Karpas-422 (cell line): ENCODE results near the gene SH3BGRL. TPM values are rescaled to one million over a fixed set of nuclear protein-coding genes. Genes with fewer than 3 reads are reported as not detected.
"Not testable (repeated sequence)": the region's sequence is repeated elsewhere in the genome, so short reads cannot be mapped to it uniquely, and the experiment has no call there.

Source experiments
- DNase-seq: peaks from one replicate; pipeline ENCODE4 v3.0.0-alpha.2; 2015
- H2AFZ ChIP-seq: fragments of 200-600 bp; sonication (generic); 2 replicates; pipeline ENCODE4 v1.6.1; 2014; ENCODE audit warnings: antibody characterized with exemption, low read length, mixed read lengths
- H3K27ac ChIP-seq: fragments of 200-600 bp; sonication (generic); 2 replicates; pipeline ENCODE4 v1.5.1; 2014; ENCODE audit warnings: mild to moderate bottlenecking, low read length, moderate library complexity
- H3K27me3 ChIP-seq: fragments of 200-600 bp; sonication (generic); 2 replicates; pipeline ENCODE4 v1.6.1; 2014; ENCODE audit warnings: low read length, mixed read lengths
- H3K36me3 ChIP-seq: fragments of 200-600 bp; sonication (generic); 2 replicates; pipeline ENCODE4 v1.6.1; 2014; ENCODE audit warnings: low read length, mixed read lengths; ENCODE audit not compliant: insufficient read depth
- H3K4me1 ChIP-seq: fragments of 200-600 bp; sonication (generic); 2 replicates; pipeline ENCODE4 v1.6.1; 2014; ENCODE audit warnings: mild to moderate bottlenecking, low read length, mixed read lengths
- H3K4me2 ChIP-seq: fragments of 200-600 bp; sonication (generic); 2 replicates; pipeline ENCODE4 v1.6.1; 2014; ENCODE audit warnings: low read length, low read depth, mild to moderate bottlenecking; ENCODE audit not compliant: poor library complexity, severe bottlenecking
- H3K4me3 ChIP-seq: fragments of 200-600 bp; sonication (generic); 2 replicates; pipeline ENCODE4 v1.5.1; 2014; ENCODE audit warnings: mild to moderate bottlenecking, antibody characterized with exemption, low read length, mixed read lengths
- H3K79me2 ChIP-seq: fragments of 200-600 bp; sonication (generic); 2 replicates; pipeline ENCODE4 v1.6.1; 2014; ENCODE audit warnings: mild to moderate bottlenecking, low read length, mixed read lengths
- H3K9ac ChIP-seq: fragments of 200-600 bp; sonication (generic); 2 replicates; pipeline ENCODE4 v1.6.0; 2014; ENCODE audit warnings: low read length
- H3K9me2 ChIP-seq: fragments of 200-600 bp; sonication (generic), shearing (Covaris generic); replicated peaks from 2 replicates; pipeline ENCODE4 v1.6.0; 2014; ENCODE audit warnings: mild to moderate bottlenecking, low read length, moderate library complexity; ENCODE audit not compliant: insufficient read depth
- H3K9me3 ChIP-seq: fragments of 300-700, 200-600 bp; sonication (generic); 2 replicates; pipeline ENCODE4 v1.6.1; 2014; ENCODE audit warnings: low read length, mixed read lengths
- H4K20me1 ChIP-seq: fragments of 200-600 bp; sonication (generic); 2 replicates; pipeline ENCODE4 v1.6.1; 2014; ENCODE audit warnings: mild to moderate bottlenecking, antibody characterized with exemption, low read length, low read depth; ENCODE audit not compliant: insufficient read depth
- total RNA-seq: library from RNA; depleted of rRNA; stranded (reverse); fragments of >200 nt; shearing (Covaris generic); gene quantifications from 2 replicates; pipeline ENCODE4 v1.2.3, GENCODE V29; 2014; ENCODE audit warnings: low replicate concordance; rRNA removed

SH3BGRL gene
- total RNA-seq, 1 experiment from 2014 or later: 289 TPM

DNA sequence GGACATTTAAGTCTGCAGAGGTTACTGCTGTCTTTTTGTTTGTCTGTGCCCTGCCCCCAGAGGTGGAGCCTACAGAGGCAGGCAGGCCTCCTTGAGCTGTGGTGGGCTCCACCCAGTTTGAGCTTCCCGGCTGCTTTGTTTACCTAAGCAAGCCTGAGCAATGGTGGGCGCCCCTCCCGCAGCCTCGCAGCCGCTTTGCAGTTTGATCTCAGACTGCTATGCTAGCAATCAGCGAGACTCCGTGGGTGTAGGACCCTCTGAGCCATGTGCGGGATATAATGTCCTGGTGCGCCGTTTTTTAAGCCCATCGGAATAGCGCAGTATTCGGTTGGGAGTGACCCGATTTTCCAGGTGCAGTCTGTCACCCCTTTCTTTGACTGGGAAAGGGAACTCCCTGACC lies 143.4 kb downstream of the SH3BGRL start:
- DNase-seq, H3K9me2 ChIP-seq, H3K79me2 ChIP-seq, H4K20me1 ChIP-seq, H3K36me3 ChIP-seq, H3K27me3 ChIP-seq, H3K27ac ChIP-seq, H2AFZ ChIP-seq, H3K9ac ChIP-seq, H3K4me3 ChIP-seq, H3K4me1 ChIP-seq, H3K4me2 ChIP-seq, H3K9me3 ChIP-seq: not testable (repeated sequence)

Other genes with a start within 250 kb of the SH3BGRL start
- 0.18 and 1.9 TPM in 2 replicates for gene HMGN5, start 189 bp upstream of the SH3BGRL start, total RNA-seq